Measurements from ENCODE around the gene ACOT7. TPM values are rescaled to one million over a fixed set of nuclear protein-coding genes. Genes with fewer than 3 reads are reported as not detected.
A peak's percentile ranks its signal among the peaks of the same experiment; 100 is the strongest.

ACOT7 gene
- total RNA-seq, 4 donors from 2014 or later: 3.7 to 13.4 (median 6.3) TPM

GRCh38 chr1:6353955-6354658 lies 39.5 kb downstream of the ACOT7 start:
- WGBS, 2 donors: 54 to 62% methylated on average over 11 to 12 of the region's 14 CpGs
- no peak overlapping the region for H3K27ac ChIP-seq
- no peaks in the 10 kb centered on the region for H3K9me3 ChIP-seq
- H3K4me3 ChIP-seq (replicated peaks in 1 of 3): no peak overlapping the region
- TF ChIP-seq, protein P1, sequence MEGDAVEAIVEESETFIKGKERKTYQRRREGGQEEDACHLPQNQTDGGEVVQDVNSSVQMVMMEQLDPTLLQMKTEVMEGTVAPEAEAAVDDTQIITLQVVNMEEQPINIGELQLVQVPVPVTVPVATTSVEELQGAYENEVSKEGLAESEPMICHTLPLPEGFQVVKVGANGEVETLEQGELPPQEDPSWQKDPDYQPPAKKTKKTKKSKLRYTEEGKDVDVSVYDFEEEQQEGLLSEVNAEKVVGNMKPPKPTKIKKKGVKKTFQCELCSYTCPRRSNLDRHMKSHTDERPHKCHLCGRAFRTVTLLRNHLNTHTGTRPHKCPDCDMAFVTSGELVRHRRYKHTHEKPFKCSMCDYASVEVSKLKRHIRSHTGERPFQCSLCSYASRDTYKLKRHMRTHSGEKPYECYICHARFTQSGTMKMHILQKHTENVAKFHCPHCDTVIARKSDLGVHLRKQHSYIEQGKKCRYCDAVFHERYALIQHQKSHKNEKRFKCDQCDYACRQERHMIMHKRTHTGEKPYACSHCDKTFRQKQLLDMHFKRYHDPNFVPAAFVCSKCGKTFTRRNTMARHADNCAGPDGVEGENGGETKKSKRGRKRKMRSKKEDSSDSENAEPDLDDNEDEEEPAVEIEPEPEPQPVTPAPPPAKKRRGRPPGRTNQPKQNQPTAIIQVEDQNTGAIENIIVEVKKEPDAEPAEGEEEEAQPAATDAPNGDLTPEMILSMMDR (IDR thresholded peaks at IDR 0.05): no peak
- TF ChIP-seq POLR2A (IDR thresholded peaks at IDR 0.05): no peak
- H3K4me1 ChIP-seq: peaks cover 0 to 19% of the 10 kb centered on the region in 2 donors
- no peaks in the 10 kb centered on the region for H3K27me3 ChIP-seq
- no peaks in the 10 kb centered on the region for H3K36me3 ChIP-seq
- DNase-seq: peak in 1 of 2 donors; percentile 33
- intact Hi-C loops (cut with DNase I): no loop called here

DNA sequence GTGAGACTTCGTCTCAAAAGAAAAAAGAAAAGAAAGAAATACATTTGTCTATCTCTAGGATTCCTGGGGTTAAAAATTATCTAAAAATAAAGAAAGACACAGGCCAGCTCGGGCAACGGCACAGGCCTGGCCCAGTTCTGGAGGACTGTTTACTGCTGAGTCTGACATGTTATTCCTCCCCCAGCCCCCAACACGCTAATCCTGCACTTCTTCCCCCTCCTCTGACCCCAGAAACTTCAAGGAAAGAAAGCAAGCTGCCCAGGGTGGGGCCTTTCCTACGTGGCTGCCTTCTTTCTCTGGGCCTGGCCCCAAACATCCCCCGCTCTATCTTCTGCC lies 40.0 kb downstream of the ACOT7 start:
- H3K4me3 ChIP-seq (replicated peaks in 1 of 3): no peak overlapping the region
- no peak for TF ChIP-seq POLR2A (IDR thresholded peaks at IDR 0.05)
- TF ChIP-seq, protein P1 (IDR thresholded peaks at IDR 0.05): no peak
- H3K4me1 ChIP-seq: peaks cover 0 to 14% of the 10 kb centered on the region in 2 donors
- H3K36me3 ChIP-seq: no peaks in the 10 kb centered on the region
- H3K9me3 ChIP-seq: no peaks in the 10 kb centered on the region
- intact Hi-C loops (cut with DNase I): no loop called here
- 69 to 77% methylated on average over 6 of the region's 6 CpGs for WGBS, 2 donors
- no peak for DNase-seq
- no peaks in the 10 kb centered on the region for H3K27me3 ChIP-seq
- no peak overlapping the region for H3K27ac ChIP-seq

GRCh38 chr1:6352138-6352563 lies 41.4 kb downstream of the ACOT7 start:
- no peaks in the 10 kb centered on the region for H3K27me3 ChIP-seq
- WGBS, 2 donors: 58 to 63% methylated on average over 3 of the region's 3 CpGs
- no peaks in the 10 kb centered on the region for H3K36me3 ChIP-seq
- no peak for DNase-seq
- H3K9me3 ChIP-seq: no peaks in the 10 kb centered on the region
- TF ChIP-seq, protein P1 (IDR thresholded peaks at IDR 0.05): no peak
- no peak for TF ChIP-seq POLR2A (IDR thresholded peaks at IDR 0.05)
- no peak overlapping the region for H3K27ac ChIP-seq
- no peak overlapping the region for H3K4me3 ChIP-seq (replicated peaks in 1 of 3)
- intact Hi-C loops (cut with DNase I): no loop called here
- H3K4me1 ChIP-seq: peaks cover 0 to 9% of the 10 kb centered on the region in 2 donors

DNA sequence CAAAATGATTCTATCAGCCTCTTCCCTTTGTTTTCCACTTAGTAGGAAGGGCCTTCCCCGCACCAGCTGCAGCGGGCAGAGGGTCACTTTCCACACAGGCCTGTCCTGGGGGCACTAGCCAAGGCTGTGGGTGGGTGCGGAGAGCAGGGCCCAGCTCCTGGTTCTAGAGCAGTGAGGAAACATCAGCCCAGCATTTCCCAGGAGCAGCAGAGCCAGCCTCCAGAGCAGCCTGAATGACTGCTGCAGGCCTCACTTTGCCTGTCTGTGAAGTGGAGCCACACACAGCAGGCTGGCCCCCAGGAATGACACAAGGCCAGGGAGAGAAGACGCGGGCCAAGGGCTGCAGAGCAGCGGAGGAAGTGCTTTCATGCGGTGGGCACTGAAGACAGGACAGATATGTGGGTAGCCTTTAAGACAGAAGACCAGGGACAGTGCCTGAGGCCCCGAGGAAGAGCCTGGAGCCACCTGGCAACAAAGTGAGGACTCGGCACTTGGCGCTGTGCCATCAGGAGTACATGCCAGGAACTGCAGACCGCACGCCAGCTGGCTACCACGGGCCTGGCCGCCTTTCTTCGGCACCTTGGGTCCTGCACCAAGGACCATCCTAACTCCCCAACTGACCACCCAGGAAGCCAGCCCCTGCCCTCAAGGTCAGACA lies 42.0 kb downstream of the ACOT7 start:
- Histone ChIP-seq H3K4me1 (peaks cover 0 to 9% of the 10 kb centered on the region in 2 donors), H3K36me3 (no peaks in the 10 kb centered on the region), H3K4me3 (replicated peaks in 1 of 3) (no peak overlapping the region), H3K27ac (no peak overlapping the region), H3K9me3 (no peaks in the 10 kb centered on the region), H3K27me3 (no peaks in the 10 kb centered on the region)
- 68 to 77% methylated on average over 12 to 15 of the region's 15 CpGs for WGBS, 2 donors
- TF ChIP-seq POLR2A (IDR thresholded peaks at IDR 0.05): no peak
- TF ChIP-seq, protein P1 (IDR thresholded peaks at IDR 0.05): no peak
- intact Hi-C loops (cut with DNase I): no loop called here
- peak; percentile 15 to 21 for DNase-seq

- intact Hi-C loops (cut with DNase I): no loop called here
- H3K27ac ChIP-seq: no peak overlapping the region
- H3K4me3 ChIP-seq (replicated peaks in 1 of 3): no peak overlapping the region
- no peaks in the 10 kb centered on the region for H3K36me3 ChIP-seq
- H3K9me3 ChIP-seq: no peaks in the 10 kb centered on the region
- H3K4me1 ChIP-seq: peaks cover 0 to 9% of the 10 kb centered on the region in 2 donors
- H3K27me3 ChIP-seq: no peaks in the 10 kb centered on the region
- TF ChIP-seq POLR2A (IDR thresholded peaks at IDR 0.05): no peak
- TF ChIP-seq, protein P1 (IDR thresholded peaks at IDR 0.05): no peak
- DNase-seq: peak; percentile 44 to 61
- WGBS, 2 donors: 82 to 100% methylated on average over 5 to 12 of the region's 15 CpGs
Observed at GRCh38 chr1:6350416-6351088, 43.0 kb downstream of the ACOT7 start.
